Measurements from ENCODE around the gene ITGB1BP1. TPM values are rescaled to one million over a fixed set of nuclear protein-coding genes. Genes with fewer than 3 reads are reported as not detected.

Gene ITGB1BP1
- total and polyA plus RNA-seq, 10 of the 15 experiments (the other 5 are each of a cell fraction or from before 2014, with no cell fraction given), result 50.2 to 273 (median 97.2) TPM

DNA sequence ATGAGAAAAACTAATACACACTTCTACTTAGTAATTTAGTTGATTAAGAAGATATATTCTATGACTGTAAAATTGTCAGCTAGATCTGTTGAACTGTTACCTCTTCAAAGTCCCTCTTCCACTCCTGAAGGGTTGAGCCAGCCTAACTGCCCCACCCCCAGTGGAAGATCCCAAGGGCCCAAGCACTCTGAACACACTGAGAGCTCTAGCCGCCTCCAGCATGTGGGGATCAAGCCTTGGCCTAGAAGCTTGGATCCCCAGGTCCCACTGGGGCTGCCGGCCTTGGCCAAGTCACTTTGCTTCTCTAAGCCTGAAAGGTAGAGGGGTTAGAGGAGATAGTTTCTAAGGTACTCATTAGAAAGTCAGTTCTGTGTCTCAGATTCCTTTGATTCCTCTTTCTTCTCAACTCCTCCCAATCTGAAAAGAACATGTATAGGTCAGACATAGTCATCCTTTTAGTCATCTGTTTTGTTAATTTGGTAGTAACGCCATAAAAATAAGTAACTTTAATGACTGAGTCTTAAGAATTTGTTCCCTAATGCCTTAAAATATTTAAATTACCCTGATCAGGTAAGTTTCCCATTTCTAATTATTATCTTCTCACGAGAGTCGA lies 5.7 kb upstream of the ITGB1BP1 start:
- H3K27me3 ChIP-seq (replicated peaks in 1 of 2; ENCODE audit: control insufficient read depth in 2 of 2, insufficient read depth in 2 of 2, low read length in 1 of 2), result no peaks in the 10 kb centered on the region
- H3K9me3 ChIP-seq (replicated peaks; ENCODE audit: control insufficient read depth, insufficient read depth, low read length), result no peaks in the 10 kb centered on the region
- no peak overlapping the region for H3K4me3 ChIP-seq
- H3K9ac ChIP-seq (ENCODE audit: control insufficient read depth, insufficient read depth, low read length), result no peak overlapping the region
- peaks cover 18% of the 10 kb centered on the region for H3K79me2 ChIP-seq (ENCODE audit: control insufficient read depth, insufficient read depth, low read length)
- no peak overlapping the region for H3K4me2 ChIP-seq (ENCODE audit: control insufficient read depth, insufficient read depth)
- H3K27ac ChIP-seq (ENCODE audit: control insufficient read depth, insufficient read depth), result no peak overlapping the region
- in situ Hi-C loops (cut with MboI) (no loop called here), intact Hi-C loops (cut with micrococcal nuclease; ENCODE audit: unreplicated experiment) (no loop called here)
- FAIRE-seq, result no peak
- WGBS (ENCODE audit: insufficient coverage, insufficient replicate concordance, low lambda C conversion rate, missing lambda C conversion rate), result 86% methylated on average over 5 of the region's 5 CpGs
- RAD21 ChIA-PET (ENCODE audit: unreplicated experiment), result no interaction called here
- peaks cover 13% of the 10 kb centered on the region for H3K4me1 ChIP-seq (ENCODE audit: control insufficient read depth, insufficient read depth, low read length)
- SMC1A ChIA-PET (ENCODE audit: uncharacterized antibody, unreplicated experiment), result no interaction called here
- peaks cover 2 to 28% of the 10 kb centered on the region in 2 experiments; a peak in 3 of 4 replicates for H3K36me3 ChIP-seq (ENCODE audit: control insufficient read depth in 2 of 2, insufficient read depth in 2 of 2, low read length in 1 of 2)
- no peaks in the 10 kb centered on the region for H4K20me1 ChIP-seq (ENCODE audit: control insufficient read depth, insufficient read depth)
- TF ChIP-seq PAX8 (IDR thresholded peaks at IDR 0.05), result no peak
- no peak for TF ChIP-seq HDAC6 (IDR thresholded peaks at IDR 0.05; ENCODE audit: unreplicated experiment)
- TF ChIP-seq ZNF622 (IDR thresholded peaks at IDR 0.05), result no peak
- no peak for TF ChIP-seq YY1 (IDR thresholded peaks at IDR 0.05; ENCODE audit: low read depth, low read length)
- TF ChIP-seq PAX5 (IDR thresholded peaks at IDR 0.05; ENCODE audit: borderline replicate concordance, low read depth, low read length), result no peak
- TF ChIP-seq, protein P1, sequence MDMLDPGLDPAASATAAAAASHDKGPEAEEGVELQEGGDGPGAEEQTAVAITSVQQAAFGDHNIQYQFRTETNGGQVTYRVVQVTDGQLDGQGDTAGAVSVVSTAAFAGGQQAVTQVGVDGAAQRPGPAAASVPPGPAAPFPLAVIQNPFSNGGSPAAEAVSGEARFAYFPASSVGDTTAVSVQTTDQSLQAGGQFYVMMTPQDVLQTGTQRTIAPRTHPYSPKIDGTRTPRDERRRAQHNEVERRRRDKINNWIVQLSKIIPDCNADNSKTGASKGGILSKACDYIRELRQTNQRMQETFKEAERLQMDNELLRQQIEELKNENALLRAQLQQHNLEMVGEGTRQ (IDR thresholded peaks at IDR 0.05; ENCODE audit: borderline replicate concordance, low read depth, low read length), result no peak
- no peak for TF ChIP-seq ETV6 (conservative IDR thresholded peaks at IDR 0.05 in 1 of 2, IDR thresholded peaks at IDR 0.05 in 1 of 2; ENCODE audit: borderline replicate concordance in 1 of 2, low read depth in 1 of 2)
- TF ChIP-seq SUZ12 (IDR thresholded peaks at IDR 0.05; ENCODE audit: unreplicated experiment), result no peak
- no peak for TF ChIP-seq ZZZ3 (IDR thresholded peaks at IDR 0.05; ENCODE audit: control insufficient read depth, insufficient read length, low read depth)
- TF ChIP-seq, protein P2, sequence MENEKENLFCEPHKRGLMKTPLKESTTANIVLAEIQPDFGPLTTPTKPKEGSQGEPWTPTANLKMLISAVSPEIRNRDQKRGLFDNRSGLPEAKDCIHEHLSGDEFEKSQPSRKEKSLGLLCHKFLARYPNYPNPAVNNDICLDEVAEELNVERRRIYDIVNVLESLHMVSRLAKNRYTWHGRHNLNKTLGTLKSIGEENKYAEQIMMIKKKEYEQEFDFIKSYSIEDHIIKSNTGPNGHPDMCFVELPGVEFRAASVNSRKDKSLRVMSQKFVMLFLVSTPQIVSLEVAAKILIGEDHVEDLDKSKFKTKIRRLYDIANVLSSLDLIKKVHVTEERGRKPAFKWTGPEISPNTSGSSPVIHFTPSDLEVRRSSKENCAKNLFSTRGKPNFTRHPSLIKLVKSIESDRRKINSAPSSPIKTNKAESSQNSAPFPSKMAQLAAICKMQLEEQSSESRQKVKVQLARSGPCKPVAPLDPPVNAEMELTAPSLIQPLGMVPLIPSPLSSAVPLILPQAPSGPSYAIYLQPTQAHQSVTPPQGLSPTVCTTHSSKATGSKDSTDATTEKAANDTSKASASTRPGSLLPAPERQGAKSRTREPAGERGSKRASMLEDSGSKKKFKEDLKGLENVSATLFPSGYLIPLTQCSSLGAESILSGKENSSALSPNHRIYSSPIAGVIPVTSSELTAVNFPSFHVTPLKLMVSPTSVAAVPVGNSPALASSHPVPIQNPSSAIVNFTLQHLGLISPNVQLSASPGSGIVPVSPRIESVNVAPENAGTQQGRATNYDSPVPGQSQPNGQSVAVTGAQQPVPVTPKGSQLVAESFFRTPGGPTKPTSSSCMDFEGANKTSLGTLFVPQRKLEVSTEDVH (IDR thresholded peaks at IDR 0.05; ENCODE audit: low read depth, partially characterized antibody), result no peak
- TF ChIP-seq, protein P3, sequence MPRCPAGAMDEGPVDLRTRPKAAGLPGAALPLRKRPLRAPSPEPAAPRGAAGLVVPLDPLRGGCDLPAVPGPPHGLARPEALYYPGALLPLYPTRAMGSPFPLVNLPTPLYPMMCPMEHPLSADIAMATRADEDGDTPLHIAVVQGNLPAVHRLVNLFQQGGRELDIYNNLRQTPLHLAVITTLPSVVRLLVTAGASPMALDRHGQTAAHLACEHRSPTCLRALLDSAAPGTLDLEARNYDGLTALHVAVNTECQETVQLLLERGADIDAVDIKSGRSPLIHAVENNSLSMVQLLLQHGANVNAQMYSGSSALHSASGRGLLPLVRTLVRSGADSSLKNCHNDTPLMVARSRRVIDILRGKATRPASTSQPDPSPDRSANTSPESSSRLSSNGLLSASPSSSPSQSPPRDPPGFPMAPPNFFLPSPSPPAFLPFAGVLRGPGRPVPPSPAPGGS (IDR thresholded peaks at IDR 0.05; ENCODE audit: borderline replicate concordance, insufficient read depth, low read depth, low read length, poor library complexity, severe bottlenecking), result no peak
- no peak for TF ChIP-seq NR2C2 (IDR thresholded peaks at IDR 0.05; ENCODE audit: borderline replicate concordance, control insufficient read depth, insufficient read length, low read depth)
- TF ChIP-seq ZNF24 (IDR thresholded peaks at IDR 0.05), result no peak
- no peak for TF ChIP-seq USF1 (IDR thresholded peaks at IDR 0.05; ENCODE audit: borderline replicate concordance, extremely low read length, insufficient read depth, low read depth, low read length)
- no peak overlapping the region for H2AFZ ChIP-seq (ENCODE audit: control insufficient read depth, low read depth, low read length)
- DNase-seq (ENCODE audit: low read depth, low spot score), result no peak
- POLR2A ChIA-PET, result no interaction called here
- no peak for ATAC-seq
- no TSS peak for BruUV-seq (replicated peaks)
- CTCF ChIA-PET, result no interaction called here

All from GM12878 (cell line).